GM19463 (cell line): ENCODE results near the gene RNU6-1.

Source experiments
- ATAC-seq: cut with Tn5 transposase; IDR thresholded peaks from one replicate; pipeline ENCODE4 v1.9.1; 2021; ENCODE audit warnings: mild to moderate bottlenecking, moderate library complexity; ENCODE audit not compliant: unreplicated experiment

Gene RNU6-1

GRCh38 chr15:67834581-67835296 is 5.1 kb downstream of the RNU6-1 start:
- no peak for ATAC-seq

GRCh38 chr15:67833710-67834511 is 5.9 kb downstream of the RNU6-1 start:
- no peak for ATAC-seq

- ATAC-seq: no peak
Observed at GRCh38 chr15:67832897-67833709, 6.7 kb downstream of the RNU6-1 start.

GRCh38 chr15:67832031-67832551 is 7.8 kb downstream of the RNU6-1 start:
- no peak for ATAC-seq

GRCh38 chr15:67831363-67831762 is 8.5 kb downstream of the RNU6-1 start:
- ATAC-seq: no peak

- no peak for ATAC-seq
Observed at GRCh38 chr15:67829647-67830504, 10.0 kb downstream of the RNU6-1 start.

GRCh38 chr15:67828969-67829646 is 10.7 kb downstream of the RNU6-1 start:
- ATAC-seq: no peak

DNA sequence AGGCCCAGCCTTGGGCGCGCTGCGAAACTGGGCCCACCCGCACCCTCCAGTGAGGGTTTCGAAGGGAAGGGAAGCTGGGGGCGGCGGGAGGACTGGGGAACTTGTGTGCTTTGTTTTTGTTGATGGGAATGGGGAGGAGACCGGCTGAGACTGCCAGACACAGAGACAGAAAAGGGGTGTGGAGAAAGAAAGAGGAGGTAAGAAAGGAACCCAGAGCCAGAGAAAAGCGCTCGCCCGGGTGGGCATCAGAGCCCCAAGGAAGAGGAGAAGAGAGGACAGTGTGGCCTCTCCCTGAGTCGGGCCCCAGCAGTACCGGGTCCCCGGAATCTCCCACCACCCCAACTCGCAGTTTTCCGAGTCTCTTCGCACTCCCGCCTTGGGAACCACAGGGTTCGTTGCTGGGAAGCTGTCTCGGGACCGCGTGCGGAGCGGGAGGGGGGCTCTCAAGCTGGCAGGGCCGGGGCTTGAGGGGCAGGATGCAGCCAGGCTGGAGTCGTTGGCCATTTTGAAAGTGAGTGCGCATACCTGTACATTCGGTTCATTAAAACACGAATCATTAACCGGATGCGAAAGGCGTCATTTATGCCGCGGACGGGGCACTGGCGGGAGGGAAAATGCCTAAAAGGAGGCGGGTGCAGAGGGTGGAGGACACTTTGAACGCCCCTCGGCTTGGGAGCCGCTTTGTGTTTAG is 11.4 kb downstream of the RNU6-1 start:
- ATAC-seq: no peak

DNA sequence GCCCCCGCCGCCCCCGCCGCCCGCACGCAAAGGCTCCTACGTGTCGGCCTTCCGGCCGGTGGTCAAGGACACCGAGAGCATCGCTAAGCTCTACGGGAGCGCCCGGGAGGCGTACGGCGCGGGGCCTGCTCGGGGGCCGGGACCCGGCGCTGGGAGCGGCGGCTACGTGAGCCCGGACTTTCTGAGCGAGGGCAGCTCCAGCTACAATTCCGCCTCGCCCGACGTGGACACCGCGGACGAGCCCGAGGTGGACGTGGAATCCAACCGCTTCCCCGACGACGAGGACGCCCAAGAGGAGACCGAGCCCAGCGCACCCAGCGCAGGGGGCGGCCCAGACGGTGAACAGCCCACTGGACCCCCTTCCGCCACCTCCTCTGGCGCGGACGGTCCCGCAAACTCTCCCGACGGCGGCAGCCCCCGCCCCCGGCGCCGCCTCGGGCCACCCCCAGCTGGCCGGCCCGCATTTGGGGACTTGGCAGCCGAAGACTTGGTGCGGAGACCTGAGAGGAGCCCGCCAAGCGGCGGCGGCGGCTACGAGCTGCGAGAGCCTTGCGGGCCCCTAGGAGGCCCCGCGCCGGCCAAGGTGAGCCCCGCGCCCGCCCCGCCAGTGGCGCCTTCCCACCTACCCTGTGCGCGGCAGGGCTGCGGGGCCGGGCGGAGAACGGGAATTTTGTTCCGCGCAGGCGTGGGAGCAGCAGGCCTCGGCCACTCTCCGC is 12.1 kb downstream of the RNU6-1 start:
- no peak for ATAC-seq

DNA sequence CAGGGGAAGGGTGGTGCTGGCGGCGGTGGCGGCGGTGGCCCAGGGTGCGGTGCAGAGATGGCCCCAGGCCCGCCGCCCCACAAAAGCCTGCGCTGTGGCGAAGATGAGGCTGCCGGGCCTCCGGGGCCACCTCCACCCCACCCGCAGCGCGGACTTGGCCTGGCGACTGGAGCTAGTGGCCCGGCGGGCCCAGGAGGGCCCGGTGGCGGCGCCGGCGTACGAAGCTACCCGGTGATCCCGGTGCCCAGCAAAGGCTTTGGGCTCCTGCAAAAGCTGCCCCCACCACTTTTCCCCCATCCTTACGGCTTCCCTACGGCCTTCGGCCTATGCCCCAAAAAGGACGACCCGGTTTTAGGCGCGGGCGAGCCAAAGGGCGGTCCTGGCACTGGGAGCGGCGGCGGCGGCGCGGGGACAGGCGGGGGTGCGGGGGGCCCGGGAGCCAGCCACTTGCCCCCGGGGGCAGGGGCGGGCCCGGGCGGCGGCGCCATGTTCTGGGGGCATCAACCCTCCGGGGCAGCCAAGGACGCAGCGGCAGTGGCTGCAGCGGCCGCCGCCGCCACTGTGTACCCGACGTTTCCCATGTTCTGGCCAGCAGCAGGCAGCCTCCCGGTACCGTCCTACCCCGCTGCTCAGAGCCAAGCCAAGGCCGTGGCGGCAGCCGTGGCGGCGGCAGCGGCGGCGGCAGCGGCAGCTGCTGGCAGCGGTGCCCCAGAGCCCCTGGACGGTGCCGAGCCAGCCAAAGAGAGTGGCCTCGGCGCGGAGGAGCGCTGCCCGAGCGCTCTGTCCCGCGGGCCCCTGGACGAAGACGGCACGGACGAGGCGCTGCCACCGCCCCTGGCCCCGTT is 12.9 kb downstream of the RNU6-1 start:
- ATAC-seq: no peak

DNA sequence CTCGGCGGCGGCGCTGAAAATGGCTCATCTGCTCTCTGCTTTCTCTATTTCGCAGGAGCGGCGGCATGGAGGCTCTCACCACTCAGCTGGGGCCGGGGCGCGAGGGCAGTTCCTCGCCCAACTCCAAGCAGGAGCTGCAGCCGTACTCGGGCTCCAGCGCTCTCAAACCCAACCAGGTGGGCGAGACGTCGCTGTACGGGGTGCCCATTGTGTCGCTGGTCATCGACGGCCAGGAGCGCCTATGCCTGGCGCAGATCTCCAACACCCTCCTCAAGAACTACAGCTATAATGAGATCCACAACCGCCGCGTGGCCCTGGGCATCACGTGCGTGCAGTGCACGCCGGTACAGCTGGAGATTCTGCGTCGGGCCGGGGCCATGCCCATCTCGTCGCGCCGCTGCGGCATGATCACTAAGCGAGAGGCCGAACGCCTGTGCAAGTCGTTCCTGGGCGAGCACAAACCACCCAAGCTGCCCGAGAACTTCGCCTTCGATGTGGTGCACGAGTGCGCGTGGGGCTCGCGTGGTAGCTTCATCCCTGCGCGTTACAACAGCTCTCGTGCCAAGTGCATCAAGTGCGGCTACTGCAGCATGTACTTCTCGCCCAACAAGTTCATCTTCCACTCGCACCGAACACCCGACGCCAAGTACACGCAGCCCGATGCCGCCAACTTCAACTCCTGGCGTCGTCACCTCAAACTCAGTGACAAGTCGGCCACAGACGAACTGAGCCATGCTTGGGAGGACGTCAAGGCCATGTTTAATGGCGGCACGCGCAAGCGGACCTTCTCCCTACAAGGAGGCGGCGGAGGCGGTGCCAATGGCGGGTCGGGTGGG is 13.7 kb downstream of the RNU6-1 start:
- no peak for ATAC-seq

DNA sequence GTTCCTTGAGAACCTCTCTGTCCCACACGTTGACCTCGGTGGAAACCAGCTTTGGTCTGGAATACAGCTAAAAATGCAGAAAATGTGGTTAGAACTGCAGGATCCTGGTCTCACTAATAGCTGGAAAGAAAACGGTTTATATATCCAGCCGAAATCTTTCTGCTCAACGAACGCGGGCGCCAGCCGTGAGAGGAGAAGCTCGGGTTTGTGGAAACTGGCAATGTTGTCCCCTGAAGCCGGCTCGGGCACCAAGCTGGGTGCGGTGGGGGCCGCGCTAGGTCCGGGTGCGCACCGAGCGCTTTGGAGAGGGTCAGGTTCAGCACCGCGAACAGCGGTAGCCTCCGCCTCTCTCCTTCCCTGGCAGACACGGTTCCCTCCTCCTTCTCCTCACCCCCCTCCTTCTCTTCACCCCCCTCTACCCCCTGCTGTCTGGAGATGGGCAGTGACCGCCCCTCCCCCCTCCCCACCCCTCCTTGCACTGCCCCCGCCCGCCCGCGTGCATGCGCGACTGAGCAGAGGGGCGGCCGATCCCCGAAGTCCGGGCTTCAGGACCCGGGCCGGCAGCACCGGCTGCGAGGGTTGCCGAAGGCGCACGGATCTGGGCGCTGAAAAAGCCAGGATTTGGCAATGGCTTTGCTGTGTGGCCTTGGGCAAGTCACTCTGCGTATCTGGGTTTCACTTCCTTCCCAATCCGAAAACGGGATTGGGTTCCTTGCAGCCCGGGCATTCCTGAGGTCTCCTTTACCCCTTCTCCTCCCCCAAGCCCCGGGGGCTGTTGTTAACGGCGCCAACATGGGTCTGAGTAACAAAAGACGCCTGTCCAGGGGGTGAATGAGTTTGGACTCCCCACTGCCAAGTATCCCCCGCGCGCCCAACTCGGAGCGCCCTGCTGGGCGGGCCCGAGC is 14.6 kb downstream of the RNU6-1 start, which contains the start of gene SKOR1:
Gene SKOR1 (plus strand): TSS at position 534 of the 905 bp plus-strand sequence. CDS start 94 bp downstream, at position 628.
- no peak for ATAC-seq

GRCh38 chr15:67824197-67824968 is 15.5 kb downstream of the RNU6-1 start:
- no peak for ATAC-seq

DNA sequence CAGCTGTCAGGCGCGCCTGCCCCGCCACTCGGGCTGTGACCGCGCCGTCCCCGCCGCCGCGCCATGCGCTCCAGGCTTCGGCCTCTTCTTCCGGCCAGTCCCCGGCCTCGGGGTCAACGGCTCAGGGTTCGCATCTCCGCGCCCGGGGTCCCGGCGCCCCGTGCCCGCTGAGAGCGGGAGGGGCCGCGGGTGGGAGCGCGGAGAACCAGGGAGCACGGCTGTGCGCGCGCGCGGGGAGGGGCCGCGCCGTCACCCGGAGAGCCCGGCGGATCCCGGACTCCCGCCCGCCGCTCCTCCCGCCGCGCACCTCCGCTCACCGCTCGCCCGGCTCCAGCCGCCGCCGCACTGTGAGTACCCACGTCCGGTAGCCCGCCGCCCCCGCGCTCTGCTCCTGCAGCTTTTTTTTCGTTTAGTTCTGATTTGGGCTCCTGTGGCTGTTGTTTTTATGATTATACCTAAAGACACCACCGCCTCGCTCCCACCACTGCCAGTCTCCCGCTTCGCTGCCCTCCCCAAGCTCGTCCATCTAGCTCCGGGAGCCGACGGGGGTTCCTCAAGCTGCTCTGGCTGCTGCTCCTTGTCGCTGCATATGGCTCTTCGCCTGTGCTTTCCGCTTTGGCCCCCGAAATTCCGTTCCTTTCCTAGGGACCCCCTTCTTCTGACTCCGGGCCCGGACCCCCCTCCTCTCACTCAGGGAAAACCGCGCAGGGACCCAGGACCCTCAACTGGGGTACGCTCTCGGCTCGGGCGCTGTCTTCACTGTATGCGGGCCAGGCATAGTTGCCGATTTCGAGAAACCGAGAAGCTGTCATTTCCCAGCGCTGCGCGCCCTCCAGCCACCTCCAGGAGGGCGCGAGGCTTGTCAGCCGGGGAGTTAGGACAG is 16.3 kb downstream of the RNU6-1 start:
- no peak for ATAC-seq
